CD8-positive, alpha-beta memory T cell (primary cell): ENCODE results near the gene NOMO2. TPM values are rescaled to one million over a fixed set of nuclear protein-coding genes. Genes with fewer than 3 reads are reported as not detected.
"Not testable (repeated sequence)": the region's sequence is repeated elsewhere in the genome, so short reads cannot be mapped to it uniquely, and the experiment has no call there.

ENCODE experiments used
- CTCF ChIA-PET: fragments of 350-600 bp; sonication (Branson Sonifier 250); formaldehyde crosslinking; loops from one replicate; lab custom pipeline; 2021; ENCODE audit warnings: antibody characterized with exemption; lab: Charles Lee
- POLR2A ChIA-PET: fragments of 350-600 bp; sonication (Branson Sonifier 250); formaldehyde crosslinking; loops from one replicate; lab custom pipeline; 2021; ENCODE audit warnings: antibody characterized with exemption; lab: Charles Lee
- DNase-seq, 5 donors: peaks; one replicate each; pipeline versions ENCODE4 v3.0.0 to v3.0.0-alpha.2; 2020 to 2022; ENCODE audit warnings: mixed read lengths in 1 of 5
- H3K27ac ChIP-seq: one replicate; pipeline ENCODE4 v1.7.0; 2013; ENCODE audit warnings: low read depth, mild to moderate bottlenecking, low read length, moderate library complexity
- H3K27me3 ChIP-seq: 2 replicates; pipeline ENCODE4 v1.7.0; 2013; ENCODE audit warnings: low read length, mild to moderate bottlenecking; ENCODE audit not compliant: insufficient read depth, poor library complexity, severe bottlenecking
- H3K36me3 ChIP-seq: 2 replicates; pipeline ENCODE4 v1.7.0; 2013; ENCODE audit warnings: mild to moderate bottlenecking, low read length, moderate library complexity; ENCODE audit not compliant: insufficient read depth
- H3K4me1 ChIP-seq: 2 replicates; pipeline ENCODE4 v1.7.0; 2013; ENCODE audit warnings: mild to moderate bottlenecking, low read length, moderate library complexity; ENCODE audit not compliant: insufficient read depth
- H3K4me3 ChIP-seq: 2 replicates; pipeline ENCODE4 v1.7.0; 2013; ENCODE audit warnings: mild to moderate bottlenecking, low read length
- H3K9me3 ChIP-seq: 2 replicates; pipeline ENCODE4 v1.7.0; 2013; ENCODE audit warnings: mild to moderate bottlenecking, low read length
- H3K27ac Mint-ChIP-seq, 8 donors: one replicate each; pipeline ENCODE4 v1.8.0; 2020 to 2021; ENCODE audit warnings: mixed read lengths in 8 of 8, mild to moderate bottlenecking in 6 of 8, inconsistent platforms in 3 of 8, moderate library complexity in 3 of 8
- H3K27me3 Mint-ChIP-seq, 2 donors: one replicate each; pipeline ENCODE4 v1.8.0; 2020 to 2021; ENCODE audit warnings: mixed read lengths in 2 of 2, mild to moderate bottlenecking in 1 of 2, moderate library complexity in 1 of 2
- H3K36me3 Mint-ChIP-seq, 3 donors: one replicate each; pipeline ENCODE4 v1.8.0; 2020 to 2021; ENCODE audit warnings: mixed read lengths in 3 of 3, inconsistent platforms in 1 of 3, mild to moderate bottlenecking in 1 of 3
- H3K4me1 Mint-ChIP-seq, 3 donors: one replicate each; pipeline ENCODE4 v1.8.0; 2020 to 2021; ENCODE audit warnings: mixed read lengths in 3 of 3, inconsistent platforms in 1 of 3, mild to moderate bottlenecking in 1 of 3
- H3K4me3 Mint-ChIP-seq, 7 donors: one replicate each; pipeline ENCODE4 v1.8.0; 2020 to 2021; ENCODE audit warnings: mixed read lengths in 7 of 7, mild to moderate bottlenecking in 6 of 7, moderate library complexity in 4 of 7, inconsistent platforms in 2 of 7
- H3K9me3 Mint-ChIP-seq, 5 donors: one replicate each; pipeline ENCODE4 v1.8.0; 2020 to 2022; ENCODE audit warnings: mixed read lengths in 5 of 5, mild to moderate bottlenecking in 3 of 5, moderate library complexity in 2 of 5, inconsistent platforms in 1 of 5
- polyA plus RNA-seq: library from polyadenylated mRNA; unstranded; fragments of 300-500 nt; fragmentation: Illumina TruSeq; gene quantifications from one replicate; pipeline ENCODE4 v1.2.3, GENCODE V29; 2021
- total RNA-seq, 2 experiments: library from RNA; stranded (reverse); gene quantifications; one replicate each; pipeline ENCODE4 v1.2.3, GENCODE V29; 2021

NOMO2 gene
- total and polyA plus RNA-seq, 3 experiments from 2014 or later = 67.5 to 90.1 (median 85.8) TPM

DNA sequence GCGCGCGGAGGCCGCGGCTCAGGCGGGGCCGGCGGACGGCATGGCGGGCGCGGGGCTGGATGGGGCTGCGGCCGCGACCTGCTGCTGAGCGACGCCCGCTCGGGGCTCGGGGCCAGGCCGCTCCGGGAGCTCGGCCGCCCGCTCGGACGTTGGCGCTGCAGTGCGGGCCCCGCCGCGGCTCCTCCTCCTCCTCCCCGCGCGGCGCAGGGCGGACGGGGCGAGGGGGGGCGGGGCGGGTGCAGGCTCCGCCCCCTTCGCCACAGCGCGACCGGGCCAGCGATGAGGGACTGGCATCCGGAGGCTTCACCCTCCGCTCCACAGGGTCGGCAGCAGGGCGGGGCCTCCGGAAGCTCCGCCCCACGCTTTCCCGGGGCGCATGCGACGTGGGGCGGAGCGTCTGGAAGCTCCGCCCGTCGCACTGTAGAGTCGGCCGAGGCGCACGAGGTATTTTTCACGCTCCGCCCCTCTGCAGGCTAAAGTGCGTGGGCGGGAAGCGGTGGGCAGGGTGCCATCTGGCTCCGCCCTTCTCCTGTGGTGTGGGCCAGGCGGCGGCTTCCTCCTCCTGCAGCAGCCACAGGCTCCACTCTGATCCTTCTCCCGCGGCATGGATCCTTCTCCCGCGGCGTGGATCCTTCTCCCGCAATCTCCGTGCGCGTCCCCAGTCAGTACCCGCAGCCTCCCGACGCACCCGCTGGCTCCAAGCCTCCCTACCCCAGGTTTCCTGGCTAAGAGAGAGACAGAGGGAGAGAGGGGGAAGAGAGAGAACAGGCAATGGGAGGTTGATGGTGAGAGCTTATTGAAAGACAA, 159.8 kb downstream of the NOMO2 start:
- H3K4me1 ChIP-seq, H3K9me3 Mint-ChIP-seq, DNase-seq, H3K4me3 Mint-ChIP-seq, POLR2A ChIA-PET, H3K9me3 ChIP-seq, CTCF ChIA-PET, H3K4me1 Mint-ChIP-seq, H3K27me3 ChIP-seq, H3K27ac Mint-ChIP-seq, H3K27me3 Mint-ChIP-seq, H3K36me3 ChIP-seq, H3K4me3 ChIP-seq, H3K36me3 Mint-ChIP-seq, H3K27ac ChIP-seq: not testable (repeated sequence)

DNA sequence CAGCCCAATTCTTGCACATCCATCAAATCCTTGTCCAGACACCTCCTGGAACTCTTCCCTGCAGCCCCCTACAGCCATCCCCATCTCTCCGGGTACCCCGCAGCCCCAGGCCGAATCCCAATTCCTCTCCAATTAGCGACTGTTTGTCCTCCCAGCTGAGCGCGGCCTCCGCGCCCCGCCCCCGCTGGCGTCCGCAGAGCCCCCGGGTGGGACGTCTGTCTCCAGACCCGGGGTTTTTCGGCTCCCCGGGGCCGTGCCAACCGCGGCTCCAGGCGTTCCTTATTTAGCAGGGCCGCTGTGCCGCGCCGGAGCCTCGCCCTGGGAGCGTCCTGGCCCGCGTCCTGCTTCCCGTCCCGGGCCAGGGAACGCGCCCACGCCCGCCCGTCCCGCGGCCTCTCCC, 160.7 kb downstream of the NOMO2 start:
- H3K9me3 Mint-ChIP-seq, H3K27me3 ChIP-seq, CTCF ChIA-PET, H3K4me3 ChIP-seq, H3K27ac Mint-ChIP-seq, H3K27me3 Mint-ChIP-seq, POLR2A ChIA-PET, H3K9me3 ChIP-seq, H3K4me1 ChIP-seq, H3K36me3 Mint-ChIP-seq, H3K36me3 ChIP-seq, H3K27ac ChIP-seq, H3K4me1 Mint-ChIP-seq: not testable (repeated sequence)
- H3K4me3 Mint-ChIP-seq = peak overlapping the region in 2 of 7 donors; percentile 35 to 54
- DNase-seq = peak in 4 of 5 donors; percentile 0 to 48 (median 13)

DNA sequence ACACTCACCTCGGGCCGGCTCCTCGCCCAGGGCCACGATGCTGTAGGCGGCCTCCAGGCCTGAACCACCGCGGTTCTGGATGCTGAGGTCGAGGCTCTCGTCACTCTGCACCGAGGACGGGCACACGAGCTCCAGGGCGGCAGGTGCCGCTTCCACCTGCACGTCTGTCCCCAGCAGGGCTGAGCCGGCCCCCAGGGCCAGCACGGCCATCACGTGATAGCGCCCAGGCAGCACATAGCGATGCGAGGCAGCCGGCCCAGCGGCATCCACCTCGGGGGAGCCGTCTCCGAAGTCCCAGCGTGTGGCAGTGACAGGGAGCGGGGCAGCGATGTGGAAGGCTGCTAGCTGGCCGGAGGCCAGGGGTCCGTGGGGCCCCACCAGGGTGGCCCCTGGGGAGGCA, 167.5 kb downstream of the NOMO2 start:
- POLR2A ChIA-PET = not testable (repeated sequence)

DNA sequence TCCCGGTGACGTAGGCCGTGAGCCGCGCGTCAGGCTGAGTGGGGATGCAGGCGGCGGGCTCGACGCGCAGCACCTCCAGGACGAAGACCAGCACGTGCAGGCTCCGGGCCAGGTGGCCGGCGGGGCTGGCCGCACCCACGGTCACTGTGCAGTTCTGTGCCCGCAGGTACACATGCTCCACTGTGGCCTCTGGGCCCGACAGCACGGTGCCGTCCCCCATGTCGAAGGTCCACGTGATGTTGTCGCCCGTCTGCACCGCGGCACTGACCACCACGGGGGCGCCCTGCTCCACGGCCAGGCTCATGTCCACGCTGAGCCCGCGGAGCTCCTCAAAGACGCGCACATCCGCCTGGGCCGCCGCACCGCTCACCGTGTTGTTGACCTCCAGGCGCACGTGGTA, 174.1 kb downstream of the NOMO2 start:
- H3K4me3 Mint-ChIP-seq, POLR2A ChIA-PET, H3K27ac ChIP-seq, H3K27ac Mint-ChIP-seq, H3K36me3 Mint-ChIP-seq, H3K36me3 ChIP-seq, H3K9me3 Mint-ChIP-seq, H3K4me1 Mint-ChIP-seq, H3K9me3 ChIP-seq, H3K4me1 ChIP-seq, CTCF ChIA-PET, H3K4me3 ChIP-seq, H3K27me3 ChIP-seq, DNase-seq, H3K27me3 Mint-ChIP-seq: not testable (repeated sequence)

More for the DNA sequence above, 167.5 kb downstream of the NOMO2 start:
- H3K27ac ChIP-seq, DNase-seq, H3K4me1 Mint-ChIP-seq, H3K27me3 ChIP-seq, CTCF ChIA-PET, H3K4me3 ChIP-seq, H3K4me1 ChIP-seq, H3K9me3 Mint-ChIP-seq, H3K4me3 Mint-ChIP-seq, H3K27ac Mint-ChIP-seq, H3K36me3 ChIP-seq, H3K36me3 Mint-ChIP-seq, H3K27me3 Mint-ChIP-seq, H3K9me3 ChIP-seq: not testable (repeated sequence)

DNA sequence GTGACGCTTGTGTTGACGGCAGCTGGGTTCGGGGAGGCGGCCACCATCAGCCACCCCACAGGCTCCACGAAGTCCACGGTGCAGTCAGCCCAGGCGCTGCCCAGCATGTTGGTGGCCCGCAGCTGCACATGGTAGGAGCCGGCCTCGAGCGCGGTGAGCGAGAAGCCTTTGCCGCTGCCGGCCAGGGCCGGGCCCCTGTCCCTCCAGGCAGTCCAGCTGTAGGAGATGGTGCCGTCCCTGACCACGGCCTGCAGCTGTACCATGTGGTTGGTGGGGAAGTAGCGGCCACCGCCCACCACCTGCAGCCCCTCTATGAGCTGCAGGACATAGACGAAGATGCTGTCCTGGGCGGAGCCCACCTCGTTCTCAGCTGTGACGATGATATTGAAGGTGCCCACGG, 175.4 kb downstream of the NOMO2 start:
- H3K4me3 Mint-ChIP-seq, H3K4me1 ChIP-seq, H3K9me3 Mint-ChIP-seq, H3K27ac Mint-ChIP-seq, H3K4me3 ChIP-seq, H3K36me3 Mint-ChIP-seq, H3K27ac ChIP-seq, H3K4me1 Mint-ChIP-seq, POLR2A ChIA-PET, H3K36me3 ChIP-seq, H3K27me3 Mint-ChIP-seq, CTCF ChIA-PET, H3K27me3 ChIP-seq, H3K9me3 ChIP-seq, DNase-seq: not testable (repeated sequence)

GRCh38 chr16:18385285-18385684, 176.6 kb downstream of the NOMO2 start:
- H3K36me3 ChIP-seq, H3K4me3 ChIP-seq, H3K36me3 Mint-ChIP-seq, H3K27ac Mint-ChIP-seq, POLR2A ChIA-PET, H3K4me1 ChIP-seq, CTCF ChIA-PET, H3K27ac ChIP-seq, DNase-seq, H3K9me3 ChIP-seq, H3K9me3 Mint-ChIP-seq, H3K27me3 ChIP-seq, H3K4me1 Mint-ChIP-seq, H3K4me3 Mint-ChIP-seq, H3K27me3 Mint-ChIP-seq: not testable (repeated sequence)

- H3K4me1 ChIP-seq, POLR2A ChIA-PET, H3K36me3 ChIP-seq, H3K27ac ChIP-seq, H3K9me3 Mint-ChIP-seq, DNase-seq, H3K9me3 ChIP-seq, H3K27ac Mint-ChIP-seq, H3K4me1 Mint-ChIP-seq, H3K27me3 ChIP-seq, CTCF ChIA-PET, H3K4me3 Mint-ChIP-seq, H3K36me3 Mint-ChIP-seq, H3K27me3 Mint-ChIP-seq, H3K4me3 ChIP-seq: not testable (repeated sequence)
Measured at GRCh38 chr16:18384869-18385268, 177.0 kb downstream of the NOMO2 start.

DNA sequence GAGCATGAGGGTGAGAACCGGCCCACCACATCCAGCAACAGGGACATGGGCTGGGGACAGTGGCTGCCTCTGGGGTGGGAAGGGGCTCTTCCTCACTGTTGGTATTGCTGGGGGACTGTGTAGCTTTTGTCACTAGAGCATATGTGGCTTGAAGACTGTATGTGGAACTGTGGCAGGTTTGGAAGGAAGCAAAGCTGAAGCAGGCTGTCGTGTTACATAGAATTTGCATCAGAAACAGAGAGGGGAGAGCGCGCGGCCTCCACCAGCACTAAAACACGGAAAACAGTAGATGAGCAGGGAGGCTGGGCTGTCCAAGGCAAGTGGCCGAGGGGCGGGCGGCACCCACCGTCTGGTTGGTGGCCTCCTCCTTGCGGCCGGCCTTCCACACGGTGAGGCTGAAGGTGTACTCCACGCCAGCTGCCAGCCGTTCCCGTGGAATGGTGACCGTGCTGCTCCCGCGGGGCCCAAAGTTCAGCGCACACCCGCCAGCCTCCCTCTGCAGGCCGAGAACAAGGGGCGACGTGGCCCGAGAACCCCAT, 177.7 kb downstream of the NOMO2 start:
- H3K36me3 Mint-ChIP-seq, DNase-seq, H3K9me3 Mint-ChIP-seq, H3K9me3 ChIP-seq, H3K27me3 Mint-ChIP-seq, CTCF ChIA-PET, H3K27ac Mint-ChIP-seq, H3K4me1 ChIP-seq, POLR2A ChIA-PET, H3K4me3 ChIP-seq, H3K4me3 Mint-ChIP-seq, H3K36me3 ChIP-seq, H3K27me3 ChIP-seq, H3K4me1 Mint-ChIP-seq, H3K27ac ChIP-seq: not testable (repeated sequence)
